ENCODE data around the gene ALDH4A1. TPM values are rescaled to one million over a fixed set of nuclear protein-coding genes. Genes with fewer than 3 reads are reported as not detected.
"Not testable (repeated sequence)": the region's sequence is repeated elsewhere in the genome, so short reads cannot be mapped to it uniquely, and the experiment has no call there.

Gene ALDH4A1
- total RNA-seq, 4 donors from 2014 or later: 16.5 to 25.8 (median 22.1) TPM

DNA sequence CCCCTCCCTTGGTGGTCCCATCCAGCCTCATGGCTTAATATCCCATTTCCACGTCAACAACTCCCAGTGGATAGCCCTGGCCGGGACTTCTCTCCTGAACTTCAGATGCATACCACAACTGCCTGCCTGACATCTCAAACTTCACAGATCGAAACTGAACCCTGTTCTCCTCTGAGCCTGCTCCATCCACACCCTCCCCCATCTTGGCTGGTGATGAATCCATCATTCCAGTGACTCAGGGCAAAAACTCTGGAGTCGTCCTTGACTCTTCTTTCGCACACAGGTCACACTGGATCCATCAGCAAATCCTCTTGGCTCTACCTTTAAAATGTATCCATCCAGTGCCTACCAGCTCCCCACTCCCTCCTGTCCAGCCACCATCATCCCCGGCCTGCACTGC, 46.8 kb downstream of the ALDH4A1 start:
- intact Hi-C loops (cut with DNase I; ENCODE audit: low total_unique reads): no loop called here
- TF ChIP-seq, protein P1, sequence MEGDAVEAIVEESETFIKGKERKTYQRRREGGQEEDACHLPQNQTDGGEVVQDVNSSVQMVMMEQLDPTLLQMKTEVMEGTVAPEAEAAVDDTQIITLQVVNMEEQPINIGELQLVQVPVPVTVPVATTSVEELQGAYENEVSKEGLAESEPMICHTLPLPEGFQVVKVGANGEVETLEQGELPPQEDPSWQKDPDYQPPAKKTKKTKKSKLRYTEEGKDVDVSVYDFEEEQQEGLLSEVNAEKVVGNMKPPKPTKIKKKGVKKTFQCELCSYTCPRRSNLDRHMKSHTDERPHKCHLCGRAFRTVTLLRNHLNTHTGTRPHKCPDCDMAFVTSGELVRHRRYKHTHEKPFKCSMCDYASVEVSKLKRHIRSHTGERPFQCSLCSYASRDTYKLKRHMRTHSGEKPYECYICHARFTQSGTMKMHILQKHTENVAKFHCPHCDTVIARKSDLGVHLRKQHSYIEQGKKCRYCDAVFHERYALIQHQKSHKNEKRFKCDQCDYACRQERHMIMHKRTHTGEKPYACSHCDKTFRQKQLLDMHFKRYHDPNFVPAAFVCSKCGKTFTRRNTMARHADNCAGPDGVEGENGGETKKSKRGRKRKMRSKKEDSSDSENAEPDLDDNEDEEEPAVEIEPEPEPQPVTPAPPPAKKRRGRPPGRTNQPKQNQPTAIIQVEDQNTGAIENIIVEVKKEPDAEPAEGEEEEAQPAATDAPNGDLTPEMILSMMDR (IDR thresholded peaks at IDR 0.05): no peak
- no peak for TF ChIP-seq POLR2A (IDR thresholded peaks at IDR 0.05)
- WGBS, 2 donors: 71 to 76% methylated on average over 6 of the region's 6 CpGs
- H3K4me3 ChIP-seq (ENCODE audit: low read depth, poor library complexity, severe bottlenecking): no peak overlapping the region
- no peak for DNase-seq (ENCODE audit: low spot score in 2 of 2)

DNA sequence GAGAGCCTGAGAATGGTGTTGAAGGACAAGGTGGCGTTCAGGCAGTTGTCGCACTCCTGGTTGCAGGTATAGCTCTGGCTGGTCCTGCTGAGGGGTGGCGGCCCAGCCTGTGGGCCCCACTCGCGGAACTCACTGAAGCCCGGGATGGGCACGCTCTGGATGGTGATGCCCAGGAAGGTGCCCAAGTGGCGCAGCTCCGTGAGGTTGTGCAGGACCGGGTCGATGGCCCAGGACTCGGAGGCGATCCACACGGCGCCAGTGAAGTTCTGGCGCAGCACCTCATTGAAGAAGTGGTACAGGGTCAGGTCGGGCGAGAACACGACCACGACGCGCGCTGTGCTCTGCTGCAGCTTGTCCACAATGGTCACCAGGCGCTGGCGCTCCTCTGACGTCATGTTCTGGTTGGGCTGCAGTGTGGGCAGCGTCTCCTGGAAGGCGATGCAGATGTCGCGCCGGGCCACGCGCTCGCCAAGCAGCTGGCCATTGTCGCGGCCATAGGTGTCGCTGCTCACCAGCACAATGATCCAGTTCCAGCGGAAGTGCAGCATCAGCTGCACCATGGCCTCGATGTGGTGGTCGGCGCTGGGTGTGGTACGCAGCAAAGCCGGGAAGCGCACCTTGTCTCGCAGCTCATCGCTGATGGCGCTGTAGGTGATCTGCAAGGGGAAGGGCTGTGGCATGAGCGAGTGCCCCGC, 47.9 kb downstream of the ALDH4A1 start:
- 86 to 88% methylated on average over 36 to 48 of the region's 49 CpGs for WGBS, 2 donors
- intact Hi-C loops (cut with DNase I; ENCODE audit: low total_unique reads): no loop called here
- DNase-seq (ENCODE audit: low spot score in 2 of 2): no peak
- H3K4me3 ChIP-seq (ENCODE audit: low read depth, poor library complexity, severe bottlenecking): no peak overlapping the region
- no peak for TF ChIP-seq POLR2A (IDR thresholded peaks at IDR 0.05)
- TF ChIP-seq, protein P1 (IDR thresholded peaks at IDR 0.05): no peak

DNA sequence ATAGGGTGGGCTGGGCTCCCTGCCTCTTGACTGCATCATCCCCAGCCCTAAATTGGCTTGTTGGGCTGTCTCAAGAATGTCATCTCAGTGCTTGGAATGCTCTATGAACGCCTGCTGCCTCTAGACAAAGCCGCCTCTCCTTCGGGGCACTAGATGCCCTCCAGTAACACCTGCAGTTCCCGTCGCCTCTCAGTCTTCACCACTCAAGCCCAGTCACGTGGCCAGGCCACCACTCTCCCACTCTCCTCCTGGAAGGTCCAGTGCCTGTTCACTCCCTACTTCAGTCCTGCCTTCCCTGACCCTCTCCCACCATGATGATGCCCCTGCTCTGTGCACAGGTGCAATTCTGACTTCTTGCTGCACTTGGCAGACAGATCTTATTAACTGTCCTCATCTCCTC, 49.9 kb downstream of the ALDH4A1 start:
- no peak for DNase-seq (ENCODE audit: low spot score in 2 of 2)
- H3K4me3 ChIP-seq (ENCODE audit: low read depth, poor library complexity, severe bottlenecking): no peak overlapping the region
- intact Hi-C loops (cut with DNase I; ENCODE audit: low total_unique reads): no loop called here
- WGBS, 2 donors: 46 to 53% methylated on average over 5 to 6 of the region's 6 CpGs
- TF ChIP-seq, protein P1 (IDR thresholded peaks at IDR 0.05): no peak
- no peak for TF ChIP-seq POLR2A (IDR thresholded peaks at IDR 0.05)

DNA sequence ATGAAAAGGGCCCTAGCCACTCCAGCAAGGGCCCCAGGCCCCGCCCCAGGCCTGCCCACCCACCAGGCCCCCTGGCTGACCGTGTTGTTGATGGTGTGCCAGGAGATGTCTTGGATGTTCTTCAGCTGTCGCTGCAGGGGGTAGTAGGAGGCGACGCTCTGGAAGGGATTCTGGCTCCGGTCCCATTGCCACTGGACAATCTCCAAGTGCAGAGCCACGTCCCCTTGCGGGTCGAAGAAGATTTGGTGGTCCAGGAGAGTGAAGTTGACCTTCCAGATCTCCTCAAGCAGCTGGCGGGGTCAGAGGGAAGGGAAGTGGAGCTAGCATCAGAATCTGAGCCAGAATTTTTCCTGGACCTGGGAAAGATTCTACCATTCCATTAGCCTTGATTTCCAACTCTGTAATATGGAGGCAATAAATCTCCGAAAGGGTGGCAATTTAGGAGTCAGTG, 53.1 kb downstream of the ALDH4A1 start:
- DNase-seq (ENCODE audit: low spot score in 2 of 2): no peak
- intact Hi-C loops (cut with DNase I; ENCODE audit: low total_unique reads): no loop called here
- WGBS, 2 donors: 46 to 50% methylated on average over 10 to 11 of the region's 11 CpGs
- TF ChIP-seq, protein P1 (IDR thresholded peaks at IDR 0.05): no peak
- no peak for TF ChIP-seq POLR2A (IDR thresholded peaks at IDR 0.05)
- no peak overlapping the region for H3K4me3 ChIP-seq (ENCODE audit: low read depth, poor library complexity, severe bottlenecking)

DNA sequence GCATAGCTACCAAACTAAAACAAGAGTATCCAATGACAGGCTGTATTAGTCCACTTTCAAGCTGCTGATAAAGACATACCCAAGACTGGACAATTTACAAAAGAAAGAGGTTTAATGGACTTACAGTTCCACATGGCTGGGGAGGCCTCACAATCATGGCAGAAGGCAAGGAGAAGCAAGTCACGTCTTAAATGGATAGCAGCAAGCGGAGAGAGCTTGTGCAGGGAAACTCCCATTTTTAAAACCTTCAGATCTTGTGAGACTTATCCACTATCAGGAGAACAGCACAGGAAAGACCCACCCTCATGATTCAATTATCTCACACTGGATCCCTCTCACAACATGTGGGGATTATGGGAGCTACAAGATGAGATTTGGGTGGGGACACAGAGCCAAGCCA, 54.6 kb downstream of the ALDH4A1 start:
- WGBS, 2 donors: 93 to 98% methylated on average over 2 of the region's 2 CpGs
- H3K4me3 ChIP-seq (ENCODE audit: low read depth, poor library complexity, severe bottlenecking); DNase-seq (ENCODE audit: low spot score in 2 of 2); intact Hi-C loops (cut with DNase I; ENCODE audit: low total_unique reads): not testable (repeated sequence)

DNA sequence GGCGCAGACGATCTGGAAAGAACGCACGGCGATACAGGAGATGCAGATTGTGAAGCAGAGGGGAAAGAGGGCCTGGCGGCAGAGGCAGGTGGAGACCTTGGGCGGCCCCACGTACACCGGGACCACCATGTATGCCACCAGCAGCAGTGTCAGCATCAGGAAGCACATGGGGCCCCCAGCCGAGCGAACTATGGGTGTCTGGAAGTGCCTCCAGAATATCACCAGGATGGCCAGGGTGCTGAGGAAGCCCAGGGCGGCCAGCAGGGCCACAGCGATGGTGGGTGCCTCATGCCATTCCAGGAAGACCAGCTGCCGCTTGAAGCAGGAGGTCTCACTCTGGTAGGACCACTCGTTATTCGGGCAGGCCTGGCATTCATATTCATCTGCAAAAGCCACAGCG, 62.2 kb downstream of the ALDH4A1 start:
- 92 to 93% methylated on average over 17 of the region's 17 CpGs for WGBS, 2 donors
- no peak for DNase-seq (ENCODE audit: low spot score in 2 of 2)
- H3K4me3 ChIP-seq (ENCODE audit: low read depth, poor library complexity, severe bottlenecking): no peak overlapping the region
- no peak for TF ChIP-seq POLR2A (IDR thresholded peaks at IDR 0.05)
- TF ChIP-seq, protein P1 (IDR thresholded peaks at IDR 0.05): no peak
- intact Hi-C loops (cut with DNase I; ENCODE audit: low total_unique reads): no loop called here

Measured in lower leg skin (tissue), 4 donors.